GM06990 (cell line): ENCODE data around the gene GSAP.

Experiments
- DNase-seq: peaks from one replicate; pipeline ENCODE4 v3.0.0-alpha.2; 2011; ENCODE audit not compliant: insufficient read length; ENCODE audit errors: extremely low read depth
- H3K27me3 ChIP-seq: replicated peaks from 2 replicates; pipeline ENCODE4 v1.6.0; 2011; ENCODE audit warnings: low read length; ENCODE audit not compliant: control insufficient read depth, insufficient read depth
- H3K36me3 ChIP-seq: 2 replicates; pipeline ENCODE4 v1.5.1; 2011; ENCODE audit warnings: low read length; ENCODE audit not compliant: control insufficient read depth, insufficient read depth
- H3K4me3 ChIP-seq: replicated peaks from 2 replicates; pipeline ENCODE4 v1.5.1; 2011; ENCODE audit warnings: low read depth, mild to moderate bottlenecking, control low read depth, low read length
- TF ChIP-seq, protein P1 (sequence below): IDR thresholded peaks from 2 replicates; pipeline ENCODE4 v1.5.1; 2011; ENCODE audit warnings: low read length, control low read depth, mild to moderate bottlenecking, inconsistent platforms; ENCODE audit not compliant: insufficient read depth, poor library complexity, severe bottlenecking

The GSAP gene

DNA sequence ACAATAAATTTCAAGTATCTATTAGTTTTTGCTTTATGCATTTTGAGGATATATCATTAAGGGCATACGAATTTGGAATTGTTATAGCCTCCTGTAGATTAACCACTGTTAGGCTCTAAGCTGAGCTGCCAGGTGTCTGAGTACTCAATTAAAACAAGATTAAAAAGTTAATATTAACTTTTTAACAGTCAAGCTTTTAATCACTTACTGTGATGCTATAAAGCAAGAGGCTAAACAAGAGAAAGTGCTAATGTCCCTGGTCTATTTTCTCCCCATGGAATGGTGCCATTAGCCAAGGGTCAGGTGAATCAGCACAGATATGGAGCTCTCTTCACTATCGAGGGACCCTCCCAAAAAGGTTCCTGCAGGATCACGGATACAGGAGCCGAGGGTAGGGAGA lies 9.7 kb downstream of the GSAP start:
- Histone ChIP-seq H3K27me3 (no peaks in the 10 kb centered on the region), H3K4me3 (no peak overlapping the region), H3K36me3 (no peaks in the 10 kb centered on the region; the same call in 1 of the 2 replicates)
- TF ChIP-seq, protein P1, sequence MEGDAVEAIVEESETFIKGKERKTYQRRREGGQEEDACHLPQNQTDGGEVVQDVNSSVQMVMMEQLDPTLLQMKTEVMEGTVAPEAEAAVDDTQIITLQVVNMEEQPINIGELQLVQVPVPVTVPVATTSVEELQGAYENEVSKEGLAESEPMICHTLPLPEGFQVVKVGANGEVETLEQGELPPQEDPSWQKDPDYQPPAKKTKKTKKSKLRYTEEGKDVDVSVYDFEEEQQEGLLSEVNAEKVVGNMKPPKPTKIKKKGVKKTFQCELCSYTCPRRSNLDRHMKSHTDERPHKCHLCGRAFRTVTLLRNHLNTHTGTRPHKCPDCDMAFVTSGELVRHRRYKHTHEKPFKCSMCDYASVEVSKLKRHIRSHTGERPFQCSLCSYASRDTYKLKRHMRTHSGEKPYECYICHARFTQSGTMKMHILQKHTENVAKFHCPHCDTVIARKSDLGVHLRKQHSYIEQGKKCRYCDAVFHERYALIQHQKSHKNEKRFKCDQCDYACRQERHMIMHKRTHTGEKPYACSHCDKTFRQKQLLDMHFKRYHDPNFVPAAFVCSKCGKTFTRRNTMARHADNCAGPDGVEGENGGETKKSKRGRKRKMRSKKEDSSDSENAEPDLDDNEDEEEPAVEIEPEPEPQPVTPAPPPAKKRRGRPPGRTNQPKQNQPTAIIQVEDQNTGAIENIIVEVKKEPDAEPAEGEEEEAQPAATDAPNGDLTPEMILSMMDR: no peak
- DNase-seq: no peak

DNA sequence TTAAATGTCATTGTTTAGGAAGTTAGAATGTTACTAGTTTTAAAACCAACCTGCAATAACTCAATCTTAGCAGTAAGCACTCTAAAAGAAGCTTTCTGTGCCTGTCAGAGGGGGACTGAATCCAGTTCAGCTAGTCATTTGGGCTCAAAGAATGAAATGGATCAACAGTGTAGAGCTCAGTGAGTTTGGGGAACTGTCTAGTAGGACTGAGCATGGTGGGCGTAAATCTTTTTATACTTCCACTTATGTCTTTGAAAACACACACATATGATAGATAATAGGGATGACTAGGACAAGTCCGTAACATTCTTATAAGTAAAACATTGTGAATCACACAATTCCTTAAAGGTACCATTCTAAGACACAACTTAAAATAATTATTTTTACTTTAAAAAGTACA lies 11.5 kb downstream of the GSAP start:
- H3K36me3 ChIP-seq: no peaks in the 10 kb centered on the region; the same call in 1 of the 2 replicates
- TF ChIP-seq, protein P1: no peak
- H3K4me3 ChIP-seq: no peak overlapping the region
- DNase-seq: no peak
- no peaks in the 10 kb centered on the region for H3K27me3 ChIP-seq

DNA sequence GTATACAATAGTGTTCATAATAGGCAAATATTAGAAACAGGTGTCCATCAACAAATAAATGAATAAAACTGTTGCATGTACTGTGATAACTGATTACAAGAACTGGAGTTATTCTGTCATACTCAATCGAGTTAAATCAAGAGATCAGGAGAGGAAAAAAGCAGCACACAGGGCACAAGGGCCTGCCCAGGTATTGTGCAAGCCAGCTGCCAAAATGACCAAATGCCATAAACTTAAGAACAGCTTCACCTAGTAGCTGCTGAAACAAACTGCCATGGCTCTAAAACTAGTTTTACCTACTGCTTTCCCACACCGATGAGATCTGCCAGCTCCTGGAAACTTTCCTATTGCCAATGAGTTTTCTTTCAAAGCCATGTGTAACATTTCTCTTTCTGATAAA lies 12.2 kb downstream of the GSAP start:
- Histone ChIP-seq H3K36me3 (no peaks in the 10 kb centered on the region; the same call in 1 of the 2 replicates), H3K27me3 (no peaks in the 10 kb centered on the region), H3K4me3 (no peak overlapping the region)
- DNase-seq: no peak
- TF ChIP-seq, protein P1: no peak

DNA sequence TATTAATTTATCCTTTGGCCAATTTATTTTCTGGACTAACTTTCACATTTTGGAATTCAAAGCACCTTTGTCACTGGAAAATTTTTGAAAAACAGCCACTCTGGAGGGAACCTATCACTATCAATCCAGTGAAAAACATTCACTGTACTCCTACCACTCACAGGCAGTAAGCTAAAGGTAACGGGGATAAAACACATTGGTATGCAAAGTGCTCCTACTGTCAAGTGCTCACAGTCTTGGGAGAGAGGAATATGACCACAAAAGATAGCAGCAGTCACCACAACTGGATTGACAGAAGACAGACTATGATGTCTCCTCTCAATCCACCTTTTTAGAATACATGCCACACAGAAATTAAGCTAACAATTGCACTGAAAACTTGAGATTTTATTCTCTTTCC lies 13.3 kb downstream of the GSAP start:
- no peaks in the 10 kb centered on the region; the same call in 1 of the 2 replicates for H3K36me3 ChIP-seq
- TF ChIP-seq, protein P1: no peak
- no peak overlapping the region for H3K4me3 ChIP-seq
- no peaks in the 10 kb centered on the region for H3K27me3 ChIP-seq
- no peak for DNase-seq

DNA sequence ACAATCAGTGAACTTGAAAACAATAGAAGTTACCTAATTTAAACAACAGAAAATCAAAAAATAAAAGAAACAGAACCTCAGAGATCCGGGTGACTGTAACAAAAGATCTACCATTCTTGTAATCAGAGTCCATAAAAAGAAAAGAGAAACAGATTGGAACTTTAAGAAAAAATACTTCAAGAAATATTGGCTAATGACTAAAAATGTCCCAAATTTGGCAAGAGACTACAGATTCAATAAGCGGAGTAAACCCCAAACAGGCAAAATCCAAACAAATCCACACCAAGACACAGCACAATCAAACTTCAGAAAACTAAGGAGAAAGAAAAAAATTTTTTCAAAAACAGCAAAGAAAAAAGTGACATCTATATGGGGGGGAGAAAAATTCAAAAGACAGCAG lies 15.1 kb downstream of the GSAP start:
- DNase-seq: no peak
- Histone ChIP-seq H3K27me3 (no peaks in the 10 kb centered on the region), H3K4me3 (no peak overlapping the region), H3K36me3 (no peaks in the 10 kb centered on the region; the same call in 1 of the 2 replicates)
- TF ChIP-seq, protein P1: no peak

DNA sequence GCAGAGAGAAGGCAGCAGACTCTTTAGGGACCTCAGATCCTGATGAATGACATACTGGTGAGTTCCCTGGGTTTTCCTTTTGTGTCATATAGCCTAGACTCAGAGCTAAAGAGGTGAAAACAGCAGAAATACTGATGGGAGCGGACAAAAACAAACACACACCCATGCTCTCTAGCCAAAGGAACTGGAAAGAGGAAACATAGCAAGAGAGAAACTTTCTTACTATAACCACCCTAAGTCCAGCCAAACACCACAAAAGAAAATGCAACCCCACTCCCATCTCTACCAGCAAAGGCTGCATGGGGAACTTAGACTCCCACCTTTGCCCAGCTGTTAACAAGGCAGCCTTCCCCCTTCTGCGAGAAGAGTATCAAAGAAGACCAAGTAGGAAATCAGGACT lies 16.3 kb downstream of the GSAP start:
- DNase-seq: no peak
- no peaks in the 10 kb centered on the region for H3K27me3 ChIP-seq
- H3K36me3 ChIP-seq: no peaks in the 10 kb centered on the region; the same call in 1 of the 2 replicates
- H3K4me3 ChIP-seq: no peak overlapping the region
- TF ChIP-seq, protein P1: no peak
